HEK293T (cell line): Measurements from ENCODE around the gene CD47.

Source experiments
- CTCF ChIA-PET: fragments of 350-600 bp; formaldehyde crosslinking; extraction: SDS; loops from one replicate; lab custom pipeline; 2021; ENCODE audit warnings: antibody characterized with exemption, inconsistent platforms; lab: Yijun Ruan, JAX
- POLR2A ChIA-PET: fragments of 350-600 bp; formaldehyde crosslinking; extraction: SDS; loops from one replicate; lab custom pipeline; 2020; ENCODE audit warnings: antibody characterized with exemption, inconsistent platforms; lab: Yijun Ruan, JAX
- DNase-seq: peaks from one replicate; pipeline ENCODE4 v3.0.0; 2012; ENCODE audit warnings: mixed read lengths; ENCODE audit errors: extremely low spot score
- ARNT ChIP-seq: fragments of 450-650 bp; IDR thresholded peaks from 2 replicates; pipeline ENCODE4 v1.6.1; 2017; ENCODE audit warnings: mild to moderate bottlenecking
- BHLHE40 ChIP-seq: fragments of 450-650 bp; IDR thresholded peaks from 2 replicates; pipeline ENCODE4 v1.6.1; 2016; ENCODE audit warnings: mild to moderate bottlenecking, moderate library complexity, borderline replicate concordance
- CTBP1 ChIP-seq: fragments of 450-650 bp; IDR thresholded peaks from 2 replicates; pipeline ENCODE4 v1.6.1; 2016; ENCODE audit warnings: borderline replicate concordance
- ELF4 ChIP-seq: fragments of 450-650 bp; IDR thresholded peaks from 2 replicates; pipeline ENCODE4 v1.6.1; 2017; ENCODE audit warnings: antibody characterized with exemption
- FOXA1 ChIP-seq: fragments of 450-650 bp; IDR thresholded peaks from 2 replicates; pipeline ENCODE4 v1.6.1; 2016; ENCODE audit warnings: mild to moderate bottlenecking
- FOXK2 ChIP-seq: fragments of 450-650 bp; IDR thresholded peaks from 2 replicates; pipeline ENCODE4 v1.6.1; 2016; ENCODE audit warnings: mild to moderate bottlenecking
- FOXM1 ChIP-seq: fragments of 450-650 bp; IDR thresholded peaks from 2 replicates; pipeline ENCODE4 v1.6.1; 2017; ENCODE audit warnings: mild to moderate bottlenecking, borderline replicate concordance
- HDGF ChIP-seq: fragments of 450-650 bp; IDR thresholded peaks from 2 replicates; pipeline ENCODE4 v1.6.1; 2017; ENCODE audit warnings: antibody characterized with exemption, borderline replicate concordance
- L3MBTL2 ChIP-seq: fragments of 450-650 bp; conservative IDR thresholded peaks from 2 replicates; pipeline ENCODE4 v1.6.1; 2016; ENCODE audit warnings: mild to moderate bottlenecking
- LEF1 ChIP-seq: fragments of 450-650 bp; IDR thresholded peaks from 2 replicates; pipeline ENCODE4 v1.6.1; 2017; ENCODE audit warnings: mild to moderate bottlenecking, borderline replicate concordance
- NFRKB ChIP-seq: fragments of 450-650 bp; IDR thresholded peaks from 2 replicates; pipeline ENCODE4 v1.6.1; 2016; ENCODE audit warnings: mild to moderate bottlenecking, moderate library complexity
- PKNOX1 ChIP-seq: fragments of 450-650 bp; IDR thresholded peaks from 2 replicates; pipeline ENCODE4 v1.6.1; 2016
- SP1 ChIP-seq: fragments of 450-650 bp; IDR thresholded peaks from 2 replicates; pipeline ENCODE4 v1.6.1; 2017
- SUZ12 ChIP-seq: fragments of 450-650 bp; IDR thresholded peaks from 2 replicates; pipeline ENCODE4 v1.6.1; 2016; ENCODE audit warnings: mild to moderate bottlenecking
- TARDBP ChIP-seq: fragments of 450-650 bp; IDR thresholded peaks from 2 replicates; pipeline ENCODE4 v1.6.1; 2016
- ZNF384 ChIP-seq: fragments of 450-650 bp; IDR thresholded peaks from 2 replicates; pipeline ENCODE4 v1.6.1; 2016

The CD47 gene

DNA sequence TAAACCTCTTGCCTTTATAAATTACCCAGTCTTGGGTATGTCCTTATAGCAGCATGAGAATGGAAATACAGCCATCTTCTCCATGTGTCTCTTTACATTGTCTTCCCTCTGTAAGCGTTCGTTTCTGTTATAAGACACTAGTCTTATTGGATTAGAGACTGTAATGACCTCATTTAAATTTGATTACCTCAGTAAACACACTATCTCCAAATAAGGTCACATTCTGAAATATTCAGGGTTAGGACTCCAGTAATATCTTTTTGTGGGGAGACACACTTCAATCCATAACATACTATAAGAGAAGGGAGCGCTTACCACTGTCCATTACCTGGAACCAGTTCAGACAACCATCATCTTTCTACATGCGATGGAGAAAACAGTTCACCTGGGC is 34.3 kb upstream of the CD47 start:
- ChIA-PET POLR2A (no interaction called here), CTCF (no interaction called here)
- DNase-seq: no peak
- TF ChIP-seq PKNOX1 (no peak), LEF1 (no peak), CTBP1 (no peak), NFRKB (no peak), ELF4 (no peak), ARNT (no peak), TARDBP (no peak), HDGF (no peak), FOXM1 (no peak), FOXK2 (no peak), SUZ12 (no peak), L3MBTL2 (no peak), BHLHE40 (no peak), SP1 (no peak), ZNF384 (no peak), FOXA1 (no peak)

DNA sequence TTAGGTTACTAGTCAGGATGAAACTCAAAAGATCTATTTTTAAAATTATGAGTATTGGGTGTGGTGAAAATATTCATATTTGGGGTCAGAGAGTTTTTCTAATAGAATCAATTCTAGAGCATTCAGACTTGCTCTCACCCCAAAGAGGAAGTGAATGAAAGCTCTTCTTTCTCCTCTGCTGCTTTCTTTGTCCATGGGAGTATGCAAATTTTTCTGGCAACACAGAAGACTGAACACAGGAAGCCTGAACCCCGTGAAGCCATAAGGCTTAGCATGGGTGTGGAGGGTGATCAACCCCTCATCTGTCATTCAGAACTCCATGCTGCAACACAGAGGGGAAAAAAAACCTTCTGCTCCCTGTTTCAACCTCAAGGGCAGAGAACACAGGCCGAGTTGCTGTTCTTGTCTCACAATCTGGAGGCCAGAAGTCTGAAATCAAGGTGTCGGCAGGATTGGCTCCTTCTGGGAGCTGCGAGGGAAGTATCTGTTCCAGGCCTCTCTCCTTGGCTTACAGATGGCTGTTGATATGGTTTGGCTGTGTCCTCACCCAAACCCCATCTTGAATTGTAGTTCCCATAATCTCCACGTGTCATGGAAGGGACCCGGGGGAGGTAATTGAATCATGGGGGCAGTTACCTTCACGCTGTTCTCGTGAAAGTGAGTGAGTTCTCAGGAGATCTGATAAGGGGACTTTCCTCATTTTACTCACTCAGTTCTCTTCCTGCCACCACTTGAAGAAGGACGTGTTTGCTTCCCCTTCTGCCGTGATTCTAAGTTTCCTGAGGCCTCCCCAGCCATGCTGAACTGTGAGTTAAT is 33.7 kb upstream of the CD47 start:
- CTCF ChIA-PET: interaction anchor here (2.0 kb wide), 1 partner anchor 28 kb away, joined by 4 read pairs; no protein-coding TSS in a partner anchor
- POLR2A ChIA-PET: no interaction called here
- DNase-seq: no peak
- TF ChIP-seq ELF4 (no peak), CTBP1 (no peak), PKNOX1 (no peak), L3MBTL2 (no peak), FOXA1 (no peak), FOXK2 (no peak), TARDBP (no peak), SP1 (no peak), ZNF384 (no peak)

- ChIA-PET CTCF (interaction anchor here (2.0 kb wide), 1 partner anchor 30 kb away, joined by 4 read pairs; no protein-coding TSS in a partner anchor), POLR2A (no interaction called here)
- no peak for DNase-seq
Observed at GRCh38 chr3:108123326-108123725, 32.5 kb upstream of the CD47 start.

DNA sequence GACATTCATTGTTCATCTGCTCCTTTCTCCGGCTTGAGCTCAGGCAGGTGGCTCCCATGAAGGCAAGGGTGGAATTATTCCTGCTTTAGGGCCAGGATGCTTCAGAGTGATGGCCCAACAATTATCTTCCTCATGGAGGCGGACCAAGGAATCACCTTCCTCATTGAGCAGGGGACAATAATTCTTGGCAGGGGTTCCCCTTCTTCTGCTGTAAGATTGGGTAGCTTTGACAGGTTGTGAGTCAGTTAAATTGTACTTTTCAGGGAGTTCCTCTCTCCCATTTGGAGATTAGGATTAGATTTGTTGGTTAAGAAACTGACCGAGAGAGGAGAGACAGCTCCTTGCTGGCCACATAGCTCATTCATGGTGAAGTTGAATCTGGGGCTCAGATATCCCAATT is 31.4 kb upstream of the CD47 start:
- no peak for TF ChIP-seq BHLHE40
- no peak for TF ChIP-seq FOXK2
- TF ChIP-seq SUZ12: no peak
- TF ChIP-seq TARDBP: no peak
- DNase-seq: no peak
- ChIA-PET CTCF (interaction anchor here (2.0 kb wide), 1 partner anchor 31 kb away, joined by 4 read pairs; no protein-coding TSS in a partner anchor), POLR2A (no interaction called here)

More at GRCh38 chr3:108123326-108123725, 32.5 kb upstream of the CD47 start:
- no peak for TF ChIP-seq ELF4
- TF ChIP-seq CTBP1: no peak
- no peak for TF ChIP-seq BHLHE40
- TF ChIP-seq PKNOX1: no peak
- TF ChIP-seq ZNF384: no peak
- TF ChIP-seq FOXK2: no peak
- TF ChIP-seq NFRKB: no peak
- no peak for TF ChIP-seq SUZ12
- TF ChIP-seq L3MBTL2: no peak
- no peak for TF ChIP-seq HDGF
- no peak for TF ChIP-seq ARNT
- TF ChIP-seq SP1: no peak
- TF ChIP-seq FOXM1: no peak
- no peak for TF ChIP-seq TARDBP
- TF ChIP-seq FOXA1: no peak
- TF ChIP-seq LEF1: no peak

DNA sequence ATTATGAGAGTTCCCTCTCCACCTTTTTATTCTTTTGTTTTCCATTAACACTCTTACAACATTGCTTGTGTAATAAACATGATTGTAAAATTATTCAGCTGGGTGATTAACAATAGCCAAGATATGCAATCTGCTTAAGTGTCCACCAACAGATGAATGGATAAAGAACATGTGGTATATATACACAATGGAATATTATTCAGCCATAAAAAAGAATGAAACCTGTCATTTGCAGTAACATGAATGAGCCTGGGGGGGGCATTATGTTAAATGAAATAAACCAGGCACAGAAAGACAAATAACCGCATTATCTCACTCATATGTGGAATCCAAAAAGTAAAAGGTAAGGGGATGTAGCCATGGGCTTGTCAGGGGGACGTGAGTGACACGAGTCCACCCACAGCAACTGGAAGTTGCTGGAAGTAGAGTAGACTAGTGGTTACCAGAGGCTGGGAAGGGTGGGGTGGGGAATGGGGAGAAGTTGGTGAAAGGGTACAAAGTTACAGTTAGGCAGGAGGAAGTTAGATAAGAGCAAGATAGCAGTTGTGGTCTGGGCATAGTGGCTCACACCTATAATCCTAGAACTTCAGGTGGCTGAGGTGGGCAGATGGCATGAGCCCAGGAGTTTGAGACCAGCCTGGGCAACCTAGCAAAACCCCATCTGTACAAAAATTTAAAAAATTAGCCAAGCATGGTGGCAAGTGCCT is 28.7 kb upstream of the CD47 start:
- CTCF ChIA-PET: no interaction called here
- POLR2A ChIA-PET: no interaction called here
- no peak for TF ChIP-seq ELF4
- no peak for TF ChIP-seq LEF1
- no peak for TF ChIP-seq NFRKB
- no peak for TF ChIP-seq BHLHE40
- no peak for DNase-seq

- ChIA-PET POLR2A (no interaction called here), CTCF (no interaction called here)
- TF ChIP-seq FOXM1 (no peak), FOXK2 (no peak), SP1 (no peak), NFRKB (no peak), BHLHE40 (no peak), TARDBP (no peak), HDGF (no peak), ZNF384 (no peak), ELF4 (no peak), FOXA1 (no peak), CTBP1 (no peak)
- no peak for DNase-seq
Observed at GRCh38 chr3:108118038-108118768, 27.4 kb upstream of the CD47 start.
